Mucosa of stomach (tissue), 1 donor: ENCODE data around the gene MST1.
A peak's percentile ranks its signal among the peaks of the same experiment; 100 is the strongest.

Experiments
- H3K27me3 ChIP-seq: one replicate; pipeline ENCODE4 v1.7.0; 2013; ENCODE audit warnings: mild to moderate bottlenecking, low read length; ENCODE audit not compliant: control insufficient read depth, insufficient read depth
- H3K36me3 ChIP-seq: one replicate; pipeline ENCODE4 v1.7.0; 2013; ENCODE audit warnings: low read length; ENCODE audit not compliant: control insufficient read depth, insufficient read depth
- H3K4me1 ChIP-seq: one replicate; pipeline ENCODE4 v1.7.0; 2013; ENCODE audit warnings: mild to moderate bottlenecking, low read length; ENCODE audit not compliant: control insufficient read depth, insufficient read depth
- H3K4me3 ChIP-seq: one replicate; pipeline ENCODE4 v1.7.0; 2013; ENCODE audit warnings: low read length
- H3K9ac ChIP-seq: one replicate; pipeline ENCODE4 v1.7.0; 2013; ENCODE audit warnings: mild to moderate bottlenecking, low read length, moderate library complexity
- H3K9me3 ChIP-seq: one replicate; pipeline ENCODE4 v1.7.0; 2013; ENCODE audit warnings: mild to moderate bottlenecking, low read length, moderate library complexity; ENCODE audit not compliant: control insufficient read depth
- donor health status: Pancreatic carcinoma.

Gene MST1

GRCh38 chr3:49681232-49681522, 8.1 kb downstream of the MST1 start:
- no peak overlapping the region for H3K4me3 ChIP-seq
- peaks cover under 1% of the 10 kb centered on the region for H3K27me3 ChIP-seq
- H3K9ac ChIP-seq, result no peak overlapping the region
- H3K36me3 ChIP-seq, result peaks cover 18% of the 10 kb centered on the region
- H3K4me1 ChIP-seq, result no peaks in the 10 kb centered on the region
- H3K9me3 ChIP-seq, result no peaks in the 10 kb centered on the region

- peaks cover 18% of the 10 kb centered on the region for H3K36me3 ChIP-seq
Measured at GRCh38 chr3:49680493-49681231, 8.6 kb downstream of the MST1 start.

GRCh38 chr3:49675912-49676311, 13.4 kb downstream of the MST1 start:
- no peak overlapping the region for H3K4me3 ChIP-seq
- peaks cover 18% of the 10 kb centered on the region for H3K36me3 ChIP-seq

More at GRCh38 chr3:49680493-49681231, 8.6 kb downstream of the MST1 start:
- no peaks in the 10 kb centered on the region for H3K9me3 ChIP-seq
- no peak overlapping the region for H3K4me3 ChIP-seq
- no peak overlapping the region for H3K9ac ChIP-seq
- no peaks in the 10 kb centered on the region for H3K4me1 ChIP-seq
- H3K27me3 ChIP-seq, result no peaks in the 10 kb centered on the region

GRCh38 chr3:49674497-49674983, 14.7 kb downstream of the MST1 start:
- H3K27me3 ChIP-seq, result peaks cover 1% of the 10 kb centered on the region
- H3K9ac ChIP-seq, result peak overlapping the region; percentile 76
- peak overlapping the region; percentile 64 for H3K4me3 ChIP-seq
- H3K4me1 ChIP-seq, result peaks cover 13% of the 10 kb centered on the region
- no peaks in the 10 kb centered on the region for H3K9me3 ChIP-seq
- peaks cover 18% of the 10 kb centered on the region for H3K36me3 ChIP-seq

More at GRCh38 chr3:49675912-49676311, 13.4 kb downstream of the MST1 start:
- peaks cover 13% of the 10 kb centered on the region for H3K4me1 ChIP-seq
- H3K9me3 ChIP-seq, result no peaks in the 10 kb centered on the region
- H3K27me3 ChIP-seq, result no peaks in the 10 kb centered on the region
- no peak overlapping the region for H3K9ac ChIP-seq

GRCh38 chr3:49673715-49674496, 15.4 kb downstream of the MST1 start, which contains the start of gene APEH:
Gene APEH, plus strand, starts transcription at chr3:49674351. Its CDS starts 51 bp downstream, at chr3:49674402.
- Histone ChIP-seq H3K9ac (peak within 1 kb of the TSS; percentile 76), H3K27me3 (peaks cover 7% of the 10 kb centered on the region), H3K4me3 (peak within 1 kb of the TSS; percentile 64), H3K9me3 (no peaks in the 10 kb centered on the region), H3K36me3 (peaks cover 18% of the 10 kb centered on the region), H3K4me1 (peaks cover 13% of the 10 kb centered on the region)

GRCh38 chr3:49673121-49673714, 16.1 kb downstream of the MST1 start:
- H3K4me3 ChIP-seq, result peak overlapping the region; percentile 31
- peaks cover 13% of the 10 kb centered on the region for H3K4me1 ChIP-seq
- peaks cover 17% of the 10 kb centered on the region for H3K36me3 ChIP-seq
- H3K9me3 ChIP-seq, result no peaks in the 10 kb centered on the region
- H3K9ac ChIP-seq, result peak overlapping the region; percentile 33
- peaks cover 7% of the 10 kb centered on the region for H3K27me3 ChIP-seq

- Histone ChIP-seq H3K9me3 (no peaks in the 10 kb centered on the region), H3K27me3 (peaks cover 7% of the 10 kb centered on the region), H3K9ac (no peak overlapping the region), H3K36me3 (peaks cover under 1% of the 10 kb centered on the region), H3K4me3 (no peak overlapping the region), H3K4me1 (peaks cover 13% of the 10 kb centered on the region)
Measured at GRCh38 chr3:49671291-49672288, 17.7 kb downstream of the MST1 start.

GRCh38 chr3:49670940-49671290, 18.4 kb downstream of the MST1 start:
- peaks cover 15% of the 10 kb centered on the region for H3K4me1 ChIP-seq
- H3K36me3 ChIP-seq, result no peaks in the 10 kb centered on the region
- no peak overlapping the region for H3K9ac ChIP-seq

GRCh38 chr3:49669352-49669751, 19.9 kb downstream of the MST1 start:
- no peak overlapping the region for H3K4me3 ChIP-seq
- peaks cover 7% of the 10 kb centered on the region for H3K27me3 ChIP-seq
- no peaks in the 10 kb centered on the region for H3K9me3 ChIP-seq
- H3K4me1 ChIP-seq, result peaks cover 14% of the 10 kb centered on the region
- no peaks in the 10 kb centered on the region for H3K36me3 ChIP-seq
- H3K9ac ChIP-seq, result no peak overlapping the region

More at GRCh38 chr3:49670940-49671290, 18.4 kb downstream of the MST1 start:
- Histone ChIP-seq H3K9me3 (no peaks in the 10 kb centered on the region), H3K4me3 (no peak overlapping the region), H3K27me3 (peaks cover 7% of the 10 kb centered on the region)

GRCh38 chr3:49668861-49669260, 20.4 kb downstream of the MST1 start:
- no peak overlapping the region for H3K9ac ChIP-seq
- H3K4me1 ChIP-seq, result peaks cover 14% of the 10 kb centered on the region
- no peaks in the 10 kb centered on the region for H3K9me3 ChIP-seq
- peaks cover 7% of the 10 kb centered on the region for H3K27me3 ChIP-seq
- H3K4me3 ChIP-seq, result no peak overlapping the region
- no peaks in the 10 kb centered on the region for H3K36me3 ChIP-seq

- no peak overlapping the region for H3K9ac ChIP-seq
Measured at GRCh38 chr3:49668414-49668797, 20.9 kb downstream of the MST1 start.

More at GRCh38 chr3:49668414-49668797, 20.9 kb downstream of the MST1 start:
- Histone ChIP-seq H3K9me3 (no peaks in the 10 kb centered on the region), H3K36me3 (no peaks in the 10 kb centered on the region), H3K27me3 (peaks cover 7% of the 10 kb centered on the region), H3K4me1 (peaks cover 13% of the 10 kb centered on the region), H3K4me3 (no peak overlapping the region)
